Lower leg skin (tissue), 3 donors: Measurements from ENCODE around the gene NFKBIE.

Experiments used
- POLR2A ChIP-seq, 2 donors: fragments of 450-650 bp; IDR thresholded peaks; one replicate each; pipeline ENCODE4 v1.6.1; 2016 to 2017; ENCODE audit warnings: antibody characterized with exemption in 2 of 2, mild to moderate bottlenecking in 1 of 2, moderate library complexity in 1 of 2
- TF ChIP-seq, protein P1 (sequence below), 3 donors: fragments of 450-650 bp; IDR thresholded peaks; one replicate each; pipeline ENCODE4 v1.5.1; 2016; ENCODE audit warnings: antibody characterized with exemption in 3 of 3, mild to moderate bottlenecking in 3 of 3, moderate library complexity in 2 of 3

GRCh38 chr6:44311767-44312166, 46.4 kb upstream of the NFKBIE start:
- TF ChIP-seq POLR2A (IDR thresholded peaks at IDR 0.05): no peak
- TF ChIP-seq, protein P1, sequence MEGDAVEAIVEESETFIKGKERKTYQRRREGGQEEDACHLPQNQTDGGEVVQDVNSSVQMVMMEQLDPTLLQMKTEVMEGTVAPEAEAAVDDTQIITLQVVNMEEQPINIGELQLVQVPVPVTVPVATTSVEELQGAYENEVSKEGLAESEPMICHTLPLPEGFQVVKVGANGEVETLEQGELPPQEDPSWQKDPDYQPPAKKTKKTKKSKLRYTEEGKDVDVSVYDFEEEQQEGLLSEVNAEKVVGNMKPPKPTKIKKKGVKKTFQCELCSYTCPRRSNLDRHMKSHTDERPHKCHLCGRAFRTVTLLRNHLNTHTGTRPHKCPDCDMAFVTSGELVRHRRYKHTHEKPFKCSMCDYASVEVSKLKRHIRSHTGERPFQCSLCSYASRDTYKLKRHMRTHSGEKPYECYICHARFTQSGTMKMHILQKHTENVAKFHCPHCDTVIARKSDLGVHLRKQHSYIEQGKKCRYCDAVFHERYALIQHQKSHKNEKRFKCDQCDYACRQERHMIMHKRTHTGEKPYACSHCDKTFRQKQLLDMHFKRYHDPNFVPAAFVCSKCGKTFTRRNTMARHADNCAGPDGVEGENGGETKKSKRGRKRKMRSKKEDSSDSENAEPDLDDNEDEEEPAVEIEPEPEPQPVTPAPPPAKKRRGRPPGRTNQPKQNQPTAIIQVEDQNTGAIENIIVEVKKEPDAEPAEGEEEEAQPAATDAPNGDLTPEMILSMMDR (IDR thresholded peaks at IDR 0.05): no peak
